ENCODE results near the gene NECAB3.

GRCh38 chr20:33650111-33650752 is 24.0 kb downstream of the NECAB3 start:
- TF ChIP-seq, protein P1, sequence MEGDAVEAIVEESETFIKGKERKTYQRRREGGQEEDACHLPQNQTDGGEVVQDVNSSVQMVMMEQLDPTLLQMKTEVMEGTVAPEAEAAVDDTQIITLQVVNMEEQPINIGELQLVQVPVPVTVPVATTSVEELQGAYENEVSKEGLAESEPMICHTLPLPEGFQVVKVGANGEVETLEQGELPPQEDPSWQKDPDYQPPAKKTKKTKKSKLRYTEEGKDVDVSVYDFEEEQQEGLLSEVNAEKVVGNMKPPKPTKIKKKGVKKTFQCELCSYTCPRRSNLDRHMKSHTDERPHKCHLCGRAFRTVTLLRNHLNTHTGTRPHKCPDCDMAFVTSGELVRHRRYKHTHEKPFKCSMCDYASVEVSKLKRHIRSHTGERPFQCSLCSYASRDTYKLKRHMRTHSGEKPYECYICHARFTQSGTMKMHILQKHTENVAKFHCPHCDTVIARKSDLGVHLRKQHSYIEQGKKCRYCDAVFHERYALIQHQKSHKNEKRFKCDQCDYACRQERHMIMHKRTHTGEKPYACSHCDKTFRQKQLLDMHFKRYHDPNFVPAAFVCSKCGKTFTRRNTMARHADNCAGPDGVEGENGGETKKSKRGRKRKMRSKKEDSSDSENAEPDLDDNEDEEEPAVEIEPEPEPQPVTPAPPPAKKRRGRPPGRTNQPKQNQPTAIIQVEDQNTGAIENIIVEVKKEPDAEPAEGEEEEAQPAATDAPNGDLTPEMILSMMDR (IDR thresholded peaks at IDR 0.05): no peak
- no peak for TF ChIP-seq POLR2A (IDR thresholded peaks at IDR 0.05)

Measured in right lobe of liver (tissue), 4 donors.